SW480 (cell line): ENCODE results near the gene ALB.
"Not testable (repeated sequence)": the region's sequence is repeated elsewhere in the genome, so short reads cannot be mapped to it uniquely, and the experiment has no call there.

Source experiments
- DNase-seq: peaks from one replicate; pipeline ENCODE4 v3.0.0-alpha.2; 2016; ENCODE audit warnings: low spot score

Gene ALB

GRCh38 chr4:73404042-73404441 is at the start of gene ALB:
Gene ALB, plus strand, starts transcription at chr4:73404287. Its CDS starts 41 bp downstream, at chr4:73404328.
- DNase-seq: no peak

GRCh38 chr4:73357174-73357573 is 46.9 kb upstream of the ALB start:
- DNase-seq: not testable (repeated sequence)

GRCh38 chr4:73369506-73370199 is 34.4 kb upstream of the ALB start:
- DNase-seq: not testable (repeated sequence)

GRCh38 chr4:73375328-73375741 is 28.8 kb upstream of the ALB start:
- no peak for DNase-seq

GRCh38 chr4:73376251-73376650 is 27.8 kb upstream of the ALB start:
- no peak for DNase-seq

GRCh38 chr4:73376976-73377375 is 27.1 kb upstream of the ALB start:
- DNase-seq: no peak

- no peak for DNase-seq
Observed at GRCh38 chr4:73378887-73379286, 25.2 kb upstream of the ALB start.

- DNase-seq: no peak
Observed at GRCh38 chr4:73379946-73380345, 24.1 kb upstream of the ALB start.

- DNase-seq: no peak
Observed at GRCh38 chr4:73381214-73381613, 22.9 kb upstream of the ALB start.

- DNase-seq: no peak
Observed at GRCh38 chr4:73383452-73383851, 20.6 kb upstream of the ALB start.

GRCh38 chr4:73387552-73387951 is 16.5 kb upstream of the ALB start:
- DNase-seq: no peak

GRCh38 chr4:73388887-73389286 is 15.2 kb upstream of the ALB start:
- no peak for DNase-seq

- DNase-seq: not testable (repeated sequence)
Observed at GRCh38 chr4:73389663-73390062, 14.4 kb upstream of the ALB start.

GRCh38 chr4:73391774-73392173 is 12.3 kb upstream of the ALB start:
- no peak for DNase-seq

- no peak for DNase-seq
Observed at GRCh38 chr4:73392936-73393335, 11.2 kb upstream of the ALB start.

- DNase-seq: no peak
Observed at GRCh38 chr4:73396304-73396703, 7.8 kb upstream of the ALB start.

GRCh38 chr4:73396993-73397972 is 6.8 kb upstream of the ALB start:
- DNase-seq: no peak

- no peak for DNase-seq
Observed at GRCh38 chr4:73401412-73401811, 2.7 kb upstream of the ALB start.

- DNase-seq: no peak
Observed at GRCh38 chr4:73404457-73404856, 370 bp downstream of the ALB start.

GRCh38 chr4:73405138-73405537 is 1.1 kb downstream of the ALB start:
- no peak for DNase-seq

GRCh38 chr4:73406548-73406875 is 2.4 kb downstream of the ALB start:
- DNase-seq: no peak

- no peak for DNase-seq
Observed at GRCh38 chr4:73407227-73407673, 3.2 kb downstream of the ALB start.

- DNase-seq: no peak
Observed at GRCh38 chr4:73408181-73408867, 4.2 kb downstream of the ALB start.
